ENCODE measurements around the gene COPS6.

Gene COPS6

DNA sequence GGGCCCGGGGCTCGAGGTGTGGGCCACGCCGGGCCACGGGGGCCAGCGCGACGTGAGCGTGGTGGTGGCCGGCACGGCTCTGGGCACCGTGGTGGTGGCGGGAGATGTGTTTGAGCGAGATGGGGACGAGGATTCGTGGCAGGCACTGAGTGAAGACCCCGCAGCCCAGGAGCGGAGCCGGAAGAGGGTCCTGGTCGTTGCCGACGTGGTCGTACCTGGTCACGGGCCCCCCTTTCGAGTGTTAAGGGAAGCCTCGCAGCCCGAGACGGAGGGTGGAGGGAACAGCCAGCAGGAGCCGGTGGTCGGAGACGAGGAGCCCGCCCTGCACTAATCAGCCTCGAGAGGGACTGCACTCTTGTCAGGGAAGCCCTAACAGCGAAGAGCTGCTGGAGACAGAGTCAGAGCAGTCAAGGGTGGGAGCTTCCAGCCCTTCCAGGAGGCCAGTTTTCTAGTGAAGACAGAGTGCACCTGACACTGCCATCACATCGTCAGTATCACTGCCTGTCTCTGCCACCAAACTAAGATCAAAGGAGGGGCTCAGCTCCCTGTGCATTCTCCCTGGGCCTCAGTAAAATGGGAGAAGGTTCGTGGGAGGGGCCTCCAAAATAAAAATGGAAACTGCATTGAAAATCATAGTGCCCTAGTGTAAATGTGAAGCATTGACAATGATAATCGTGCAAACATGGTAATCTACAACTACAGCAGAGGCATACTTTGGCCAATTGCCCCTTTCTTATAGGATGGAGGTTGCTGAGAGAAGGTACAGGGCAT is 39.3 kb downstream of the COPS6 start:
- Histone ChIP-seq H3K4me3 (ENCODE audit: low read depth, low read length) (peak overlapping the region; percentile 79), H3K9me3 (ENCODE audit: control insufficient read depth, insufficient read depth, low read depth, low read length) (no peaks in the 10 kb centered on the region), H3K4me1 (ENCODE audit: control insufficient read depth, insufficient read depth, low read length) (no peaks in the 10 kb centered on the region; the same call in 1 of the 2 replicates), H3K36me3 (ENCODE audit: control insufficient read depth in 2 of 2, insufficient read depth in 1 of 2, low read length in 2 of 2) (peaks cover 0 to 5% of the 10 kb centered on the region in 2 experiments; a peak in 2 of 3 replicates), H3K27ac (ENCODE audit: extremely low read depth, low read depth, low read length) (peak overlapping the region; percentile 98; the same call in 1 of the 2 replicates)
- ChIA-PET POLR2A (interaction anchor here (0.5 to 3.7 kb wide), 2 partner anchors 27 to 705 kb away, joined by 3 to 31 read pairs; partner anchors contain the start of genes AP4M1 and MCM7), CTCF (interaction anchor here (0.5 to 2.0 kb wide), 14 partner anchors 13 to 659 kb away, joined by 3 to 10 read pairs (median 3); no protein-coding TSS in a partner anchor)
- no peak for TF ChIP-seq ZNF560 (tag by site-specific recombination; IDR thresholded peaks at IDR 0.05; ENCODE audit: borderline replicate concordance)
- peak; percentile 78 for TF ChIP-seq ZNF600 (tag by site-specific recombination; IDR thresholded peaks at IDR 0.05)
- TF ChIP-seq KLF9 (tag by site-specific recombination; IDR thresholded peaks at IDR 0.05; ENCODE audit: low read depth): no peak
- TF ChIP-seq ZBTB17 (tag by site-specific recombination; IDR thresholded peaks at IDR 0.05): peak; percentile 54
- no peak for TF ChIP-seq ZNF416 (tag by site-specific recombination; IDR thresholded peaks at IDR 0.05)
- peak; percentile 96 for TF ChIP-seq ZNF341 (tag by site-specific recombination; IDR thresholded peaks at IDR 0.05; ENCODE audit: low read depth)
- TF ChIP-seq ZNF214 (tag by site-specific recombination; IDR thresholded peaks at IDR 0.05; ENCODE audit: borderline replicate concordance): no peak

DNA sequence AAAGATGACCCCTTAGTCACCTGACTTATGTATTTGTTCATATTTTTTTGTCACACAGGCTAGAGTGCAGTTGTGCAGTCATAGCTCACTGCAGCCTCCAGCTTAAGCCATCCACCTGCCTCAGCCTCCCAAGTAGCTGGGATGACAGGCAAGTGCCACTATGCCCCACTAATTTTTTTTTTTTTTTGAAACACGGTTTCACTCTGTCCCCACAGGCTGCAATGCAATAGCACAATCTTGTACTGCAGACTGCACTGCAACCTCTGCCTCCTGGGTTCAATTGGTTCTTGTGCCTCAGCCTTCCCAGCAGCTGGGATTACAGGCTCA is 39.8 kb downstream of the COPS6 start:
- CTCF ChIA-PET: interaction anchor here (0.5 to 8.7 kb wide), 16 partner anchors 12 to 659 kb away, joined by 3 to 119 read pairs (median 3); no protein-coding TSS in a partner anchor
- POLR2A ChIA-PET: interaction anchor here (0.5 to 3.7 kb wide), 2 partner anchors 27 to 705 kb away, joined by 3 to 31 read pairs; partner anchors contain the start of genes AP4M1 and MCM7

More for the DNA sequence above, 39.8 kb downstream of the COPS6 start:
- H3K9me3 ChIP-seq (ENCODE audit: control insufficient read depth, insufficient read depth, low read depth, low read length): no peaks in the 10 kb centered on the region
- H3K27ac ChIP-seq (ENCODE audit: extremely low read depth, low read depth, low read length): no peak overlapping the region
- no peaks in the 10 kb centered on the region; the same call in 1 of the 2 replicates for H3K4me1 ChIP-seq (ENCODE audit: control insufficient read depth, insufficient read depth, low read length)
- no peak for TF ChIP-seq EGR2 (tag by site-specific recombination; IDR thresholded peaks at IDR 0.05; ENCODE audit: low read depth)
- TF ChIP-seq ZNF621 (tag by site-specific recombination; IDR thresholded peaks at IDR 0.05): no peak
- TF ChIP-seq, protein P1, sequence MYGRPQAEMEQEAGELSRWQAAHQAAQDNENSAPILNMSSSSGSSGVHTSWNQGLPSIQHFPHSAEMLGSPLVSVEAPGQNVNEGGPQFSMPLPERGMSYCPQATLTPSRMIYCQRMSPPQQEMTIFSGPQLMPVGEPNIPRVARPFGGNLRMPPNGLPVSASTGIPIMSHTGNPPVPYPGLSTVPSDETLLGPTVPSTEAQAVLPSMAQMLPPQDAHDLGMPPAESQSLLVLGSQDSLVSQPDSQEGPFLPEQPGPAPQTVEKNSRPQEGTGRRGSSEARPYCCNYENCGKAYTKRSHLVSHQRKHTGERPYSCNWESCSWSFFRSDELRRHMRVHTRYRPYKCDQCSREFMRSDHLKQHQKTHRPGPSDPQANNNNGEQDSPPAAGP (tag by site-specific recombination; IDR thresholded peaks at IDR 0.05): no peak
- TF ChIP-seq, protein P2, sequence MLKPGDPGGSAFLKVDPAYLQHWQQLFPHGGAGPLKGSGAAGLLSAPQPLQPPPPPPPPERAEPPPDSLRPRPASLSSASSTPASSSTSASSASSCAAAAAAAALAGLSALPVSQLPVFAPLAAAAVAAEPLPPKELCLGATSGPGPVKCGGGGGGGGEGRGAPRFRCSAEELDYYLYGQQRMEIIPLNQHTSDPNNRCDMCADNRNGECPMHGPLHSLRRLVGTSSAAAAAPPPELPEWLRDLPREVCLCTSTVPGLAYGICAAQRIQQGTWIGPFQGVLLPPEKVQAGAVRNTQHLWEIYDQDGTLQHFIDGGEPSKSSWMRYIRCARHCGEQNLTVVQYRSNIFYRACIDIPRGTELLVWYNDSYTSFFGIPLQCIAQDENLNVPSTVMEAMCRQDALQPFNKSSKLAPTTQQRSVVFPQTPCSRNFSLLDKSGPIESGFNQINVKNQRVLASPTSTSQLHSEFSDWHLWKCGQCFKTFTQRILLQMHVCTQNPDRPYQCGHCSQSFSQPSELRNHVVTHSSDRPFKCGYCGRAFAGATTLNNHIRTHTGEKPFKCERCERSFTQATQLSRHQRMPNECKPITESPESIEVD (tag by site-specific recombination; IDR thresholded peaks at IDR 0.05): no peak
- TF ChIP-seq, protein P3, sequence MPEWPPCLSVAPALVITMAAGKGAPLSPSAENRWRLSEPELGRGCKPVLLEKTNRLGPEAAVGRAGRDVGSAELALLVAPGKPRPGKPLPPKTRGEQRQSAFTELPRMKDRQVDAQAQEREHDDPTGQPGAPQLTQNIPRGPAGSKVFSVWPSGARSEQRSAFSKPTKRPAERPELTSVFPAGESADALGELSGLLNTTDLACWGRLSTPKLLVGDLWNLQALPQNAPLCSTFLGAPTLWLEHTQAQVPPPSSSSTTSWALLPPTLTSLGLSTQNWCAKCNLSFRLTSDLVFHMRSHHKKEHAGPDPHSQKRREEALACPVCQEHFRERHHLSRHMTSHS (tag by site-specific recombination; IDR thresholded peaks at IDR 0.05): no peak
- TF ChIP-seq, protein P4, sequence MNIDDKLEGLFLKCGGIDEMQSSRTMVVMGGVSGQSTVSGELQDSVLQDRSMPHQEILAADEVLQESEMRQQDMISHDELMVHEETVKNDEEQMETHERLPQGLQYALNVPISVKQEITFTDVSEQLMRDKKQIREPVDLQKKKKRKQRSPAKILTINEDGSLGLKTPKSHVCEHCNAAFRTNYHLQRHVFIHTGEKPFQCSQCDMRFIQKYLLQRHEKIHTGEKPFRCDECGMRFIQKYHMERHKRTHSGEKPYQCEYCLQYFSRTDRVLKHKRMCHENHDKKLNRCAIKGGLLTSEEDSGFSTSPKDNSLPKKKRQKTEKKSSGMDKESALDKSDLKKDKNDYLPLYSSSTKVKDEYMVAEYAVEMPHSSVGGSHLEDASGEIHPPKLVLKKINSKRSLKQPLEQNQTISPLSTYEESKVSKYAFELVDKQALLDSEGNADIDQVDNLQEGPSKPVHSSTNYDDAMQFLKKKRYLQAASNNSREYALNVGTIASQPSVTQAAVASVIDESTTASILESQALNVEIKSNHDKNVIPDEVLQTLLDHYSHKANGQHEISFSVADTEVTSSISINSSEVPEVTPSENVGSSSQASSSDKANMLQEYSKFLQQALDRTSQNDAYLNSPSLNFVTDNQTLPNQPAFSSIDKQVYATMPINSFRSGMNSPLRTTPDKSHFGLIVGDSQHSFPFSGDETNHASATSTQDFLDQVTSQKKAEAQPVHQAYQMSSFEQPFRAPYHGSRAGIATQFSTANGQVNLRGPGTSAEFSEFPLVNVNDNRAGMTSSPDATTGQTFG (tag by site-specific recombination; IDR thresholded peaks at IDR 0.05; ENCODE audit: borderline replicate concordance): no peak
- TF ChIP-seq ZNF48 (tag by site-specific recombination; IDR thresholded peaks at IDR 0.05): no peak
- peaks cover 0 to 5% of the 10 kb centered on the region in 2 experiments; a peak in 2 of 3 replicates for H3K36me3 ChIP-seq (ENCODE audit: control insufficient read depth in 2 of 2, insufficient read depth in 1 of 2, low read length in 2 of 2)
- H3K4me3 ChIP-seq (ENCODE audit: low read depth, low read length): no peak overlapping the region

Data from HEK293 (cell line).